Measurements from ENCODE around the gene TBC1D9. TPM values are rescaled to one million over a fixed set of nuclear protein-coding genes. Genes with fewer than 3 reads are reported as not detected.
"Not testable (repeated sequence)": the region's sequence is repeated elsewhere in the genome, so short reads cannot be mapped to it uniquely, and the experiment has no call there.

The TBC1D9 gene
- 7.9 and 10.9 TPM in 2 replicates for total RNA-seq
- polyA plus RNA-seq (2012): 8.4 TPM

GRCh38 chr4:140756319-140757231, at the start of gene TBC1D9:
TBC1D9 (minus strand) TSS chr4:140756385; CDS start chr4:140756045, 340 bp downstream.
- DNase-seq (ENCODE audit: low read depth): peak; percentile 91

DNA sequence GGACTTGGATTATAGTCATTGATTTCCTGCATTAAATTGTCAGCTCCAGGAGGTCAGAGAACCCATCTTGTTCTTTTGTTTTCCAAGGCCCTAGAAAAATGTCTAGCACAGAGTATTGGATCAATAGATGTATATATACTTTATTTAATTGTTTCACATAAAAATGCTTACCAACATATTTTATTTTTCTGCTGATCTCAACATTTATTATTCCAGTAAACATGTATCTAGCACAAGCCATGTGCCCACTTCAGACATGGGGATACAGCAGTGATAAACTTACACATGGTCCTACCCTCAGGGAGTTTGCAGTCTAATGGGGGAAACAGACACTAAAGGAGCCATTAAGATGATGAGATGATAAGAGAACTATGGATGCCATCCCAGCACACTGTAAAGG, 49.1 kb upstream of the TBC1D9 start:
- DNase-seq (ENCODE audit: low read depth): no peak

DNA sequence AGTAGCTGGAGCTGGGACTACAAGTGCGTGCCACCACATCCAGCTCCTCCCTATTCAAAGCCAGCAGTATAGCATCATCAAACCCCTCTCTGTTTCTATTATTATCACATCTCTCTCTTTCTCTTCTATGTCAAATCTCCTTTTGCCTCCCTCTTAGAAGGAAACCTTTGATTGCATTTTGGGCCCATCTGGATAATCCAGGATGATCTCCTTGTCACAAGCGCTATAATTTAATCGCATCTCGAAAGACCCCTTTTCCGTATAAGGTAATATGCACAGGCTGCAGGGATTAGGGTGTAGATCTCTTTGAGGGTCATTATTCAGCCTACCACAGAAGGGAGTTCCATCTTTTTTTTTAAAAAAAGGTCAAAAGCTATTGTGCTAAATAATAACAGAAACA, 46.4 kb upstream of the TBC1D9 start:
- DNase-seq (ENCODE audit: low read depth): no peak

GRCh38 chr4:140800666-140801065, 44.5 kb upstream of the TBC1D9 start:
- DNase-seq (ENCODE audit: low read depth): no peak

GRCh38 chr4:140799686-140800225, 43.6 kb upstream of the TBC1D9 start:
- DNase-seq (ENCODE audit: low read depth): no peak

DNA sequence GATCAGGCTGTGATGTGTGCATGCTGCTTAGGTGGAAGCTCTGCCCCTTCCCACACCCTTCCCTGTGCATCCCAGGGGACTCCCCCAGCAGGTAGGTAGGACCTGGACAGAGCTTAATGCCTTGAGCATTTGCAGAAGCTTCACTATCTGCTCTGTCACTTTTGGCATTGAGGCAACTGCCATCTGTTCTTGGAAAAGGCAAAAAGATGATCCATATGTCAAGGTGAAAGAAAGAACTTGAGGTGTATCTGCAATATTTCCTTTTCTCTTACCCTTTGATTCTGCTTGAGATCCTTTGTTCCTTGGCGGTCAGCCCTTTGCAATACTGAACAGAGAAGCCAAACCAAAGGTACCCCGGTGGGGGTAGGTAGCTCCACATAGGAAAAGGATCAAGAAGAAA, 37.1 kb upstream of the TBC1D9 start:
- no peak for DNase-seq (ENCODE audit: low read depth)

DNA sequence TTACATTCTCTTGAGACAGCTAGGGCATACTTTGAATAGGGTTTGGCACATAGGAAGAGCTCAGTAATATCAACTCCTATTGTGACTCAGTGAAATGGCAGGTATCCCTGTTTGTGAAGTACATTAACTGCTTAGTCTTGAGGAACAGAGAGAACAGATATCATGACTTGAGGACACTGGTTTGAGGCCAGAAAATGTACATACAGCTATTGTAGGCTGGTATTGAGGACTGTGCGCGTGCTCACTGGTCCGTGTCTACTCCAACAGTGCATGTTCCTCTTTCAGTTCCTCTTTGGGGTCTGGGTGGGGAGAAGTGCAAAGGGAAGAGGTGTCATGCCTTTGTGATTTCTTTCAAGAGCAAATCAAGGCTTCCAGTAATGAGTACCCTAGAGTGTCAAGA, 34.6 kb upstream of the TBC1D9 start:
- DNase-seq (ENCODE audit: low read depth): no peak

- no peak for DNase-seq (ENCODE audit: low read depth)
Observed at GRCh38 chr4:140790171-140790570, 34.0 kb upstream of the TBC1D9 start.

DNA sequence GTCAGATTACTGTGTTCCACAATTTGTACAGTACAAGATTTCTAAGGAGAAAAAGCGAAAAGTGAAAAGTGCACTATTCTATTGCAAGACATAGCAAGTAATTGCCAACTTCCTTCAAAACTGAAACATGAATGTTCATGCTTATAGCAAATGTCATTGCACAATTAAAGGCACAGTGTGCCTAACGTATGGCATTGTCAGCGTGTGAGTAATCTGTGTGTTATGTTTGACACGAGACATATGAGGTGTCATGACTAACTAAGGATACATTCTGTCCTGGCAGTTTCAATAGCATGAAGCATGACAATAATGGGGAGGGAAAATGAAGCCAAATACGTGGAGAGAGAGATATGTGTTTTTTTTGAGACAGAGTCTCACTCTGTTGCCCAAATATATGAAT, 33.6 kb upstream of the TBC1D9 start:
- no peak for DNase-seq (ENCODE audit: low read depth)

GRCh38 chr4:140782787-140783186, 26.6 kb upstream of the TBC1D9 start:
- not testable (repeated sequence) for DNase-seq (ENCODE audit: low read depth)

DNA sequence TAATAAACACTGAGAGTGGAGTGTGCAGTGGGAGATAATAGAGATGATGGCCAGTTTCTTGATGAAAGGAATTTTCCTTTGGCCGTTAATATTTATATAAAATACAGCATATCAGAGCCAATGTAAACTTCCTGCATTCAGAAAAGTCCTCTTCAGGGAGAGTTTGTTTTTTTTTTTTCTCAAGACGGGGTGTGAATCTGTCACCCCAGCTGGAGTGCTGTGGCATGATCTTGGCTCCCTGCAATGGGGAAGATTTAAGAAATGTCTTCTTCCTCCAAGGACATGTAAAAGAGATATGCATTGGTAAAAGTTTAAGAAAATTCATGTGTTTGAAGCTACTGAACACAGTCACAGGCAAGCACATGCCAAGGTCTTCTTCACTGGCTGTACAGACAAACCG, 25.4 kb upstream of the TBC1D9 start:
- DNase-seq (ENCODE audit: low read depth): no peak

- DNase-seq (ENCODE audit: low read depth): no peak
Observed at GRCh38 chr4:140777894-140778293, 21.7 kb upstream of the TBC1D9 start.

GRCh38 chr4:140777386-140777785, 21.2 kb upstream of the TBC1D9 start:
- no peak for DNase-seq (ENCODE audit: low read depth)

DNA sequence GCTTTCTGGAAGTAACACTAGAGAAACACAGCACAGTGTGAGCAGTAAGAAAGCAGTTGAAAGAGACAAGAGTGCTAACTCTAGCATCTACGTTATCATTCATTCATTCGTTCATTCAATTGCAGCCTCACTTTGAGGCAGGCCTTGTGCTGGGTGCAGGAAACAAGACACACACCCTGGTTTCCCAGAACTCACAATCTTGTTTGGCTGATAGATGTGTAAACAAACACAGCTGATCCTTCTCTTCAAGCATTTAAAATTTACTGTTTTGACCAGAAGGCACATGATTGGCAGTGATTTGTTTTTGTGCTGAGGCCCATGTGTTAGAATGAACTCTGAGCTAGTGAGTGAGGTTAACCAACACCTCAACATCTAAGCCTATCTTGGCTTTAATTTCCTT, 20.4 kb upstream of the TBC1D9 start:
- no peak for DNase-seq (ENCODE audit: low read depth)

- no peak for DNase-seq (ENCODE audit: low read depth)
Observed at GRCh38 chr4:140774956-140775355, 18.8 kb upstream of the TBC1D9 start.

DNA sequence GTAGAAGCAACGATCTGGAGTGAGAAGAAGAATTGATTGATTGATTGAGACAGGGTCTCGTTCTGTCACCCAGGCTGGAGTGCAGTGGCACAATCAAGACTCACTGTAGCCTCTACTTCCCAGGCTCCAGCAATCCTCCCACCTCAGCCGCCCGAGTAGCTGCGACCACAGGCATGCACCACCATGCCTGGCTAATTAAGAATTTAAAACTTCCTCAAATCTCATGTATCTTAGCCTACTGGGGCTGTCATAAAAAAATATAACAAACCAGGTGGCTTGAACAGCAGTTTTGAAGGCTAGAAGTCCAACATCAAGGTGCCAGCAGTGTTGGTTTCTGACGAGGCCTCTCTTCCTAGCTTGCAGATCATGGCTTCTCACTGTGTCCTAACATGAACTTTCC, 18.3 kb upstream of the TBC1D9 start:
- no peak for DNase-seq (ENCODE audit: low read depth)

DNA sequence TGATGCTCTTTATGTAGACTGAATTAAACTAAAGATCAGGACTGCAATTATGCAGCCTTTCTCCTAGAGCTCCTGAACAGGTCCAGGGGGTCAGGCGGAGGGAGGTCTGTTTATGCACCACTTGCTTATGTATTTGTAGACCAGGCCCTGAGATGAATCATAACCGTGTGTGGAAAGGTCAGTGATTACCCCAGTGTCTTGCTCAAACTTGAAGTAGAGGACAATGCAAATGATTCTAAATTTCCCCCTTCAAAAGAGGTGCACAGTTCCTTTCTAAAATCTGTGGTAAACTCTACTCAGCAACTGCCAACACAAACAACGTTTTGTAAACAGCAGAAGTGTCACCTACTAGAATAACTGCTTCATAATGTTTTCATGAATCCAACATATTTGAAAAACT, 13.0 kb upstream of the TBC1D9 start:
- DNase-seq (ENCODE audit: low read depth): no peak

- peak; percentile 34 for DNase-seq (ENCODE audit: low read depth)
Observed at GRCh38 chr4:140764785-140765392, 8.7 kb upstream of the TBC1D9 start.

- DNase-seq (ENCODE audit: low read depth): no peak
Observed at GRCh38 chr4:140762202-140762601, 6.0 kb upstream of the TBC1D9 start.

- DNase-seq (ENCODE audit: low read depth): no peak
Observed at GRCh38 chr4:140757232-140757630, 1.0 kb upstream of the TBC1D9 start.

- peak; percentile 58 for DNase-seq (ENCODE audit: low read depth)
Observed at GRCh38 chr4:140755774-140756318, 339 bp downstream of the TBC1D9 start.
